Measurements from ENCODE around the gene MPP2. TPM values are rescaled to one million over a fixed set of nuclear protein-coding genes. Genes with fewer than 3 reads are reported as not detected.

MPP2 gene
- total and polyA plus RNA-seq, 4 donors: 0.05 to 0.25 (median 0.09) TPM

- no peak for DNase-seq (ENCODE audit: low spot score)
- TF ChIP-seq GABPA (IDR thresholded peaks at IDR 0.05 in 1 of 2, conservative IDR thresholded peaks at IDR 0.05 in 1 of 2) (no peak), JUND (IDR thresholded peaks at IDR 0.05) (no peak), NR2F2 (IDR thresholded peaks at IDR 0.05) (no peak), HNF4G (IDR thresholded peaks at IDR 0.05) (no peak), CTCF (IDR thresholded peaks at IDR 0.05; ENCODE audit: low read depth, low read length, missing input control) (no peak), FOXA2 (IDR thresholded peaks at IDR 0.05) (no peak), HNF4A (conservative IDR thresholded peaks at IDR 0.05) (no peak), YY1 (IDR thresholded peaks at IDR 0.05) (no peak), ATF3 (IDR thresholded peaks at IDR 0.05) (no peak), MAX (IDR thresholded peaks at IDR 0.05) (no peak), TAF1 (conservative IDR thresholded peaks at IDR 0.05) (no peak), RAD21 (IDR thresholded peaks at IDR 0.05) (no peak), SP1 (IDR thresholded peaks at IDR 0.05) (no peak)
- H3K36me3 ChIP-seq (ENCODE audit: control insufficient read depth in 4 of 4, insufficient read depth in 3 of 4, low read depth in 1 of 4, low read length in 3 of 4): no peaks in the 10 kb centered on the region
- no peak overlapping the region for H3K9ac ChIP-seq (ENCODE audit: low read depth in 1 of 2, low read length in 2 of 2)
- 86% methylated on average over 3 of the region's 3 CpGs for WGBS
- no peaks in the 10 kb centered on the region for H3K9me3 ChIP-seq (ENCODE audit: control insufficient read depth in 4 of 4, low read length in 3 of 4)
- H3K27ac ChIP-seq (ENCODE audit: low read depth in 1 of 2, low read length in 2 of 2): no peak overlapping the region
- no peaks in the 10 kb centered on the region for H3K27me3 ChIP-seq (ENCODE audit: control insufficient read depth in 4 of 4, insufficient read depth in 4 of 4, low read length in 3 of 4)
- no peak overlapping the region for H3K4me3 ChIP-seq (ENCODE audit: low read depth in 1 of 3, low read length in 3 of 3)
- H3K4me1 ChIP-seq (ENCODE audit: control insufficient read depth in 4 of 4, insufficient read depth in 4 of 4, low read length in 3 of 4): peaks cover 0 to 7% (median 0%) of the 10 kb centered on the region in 4 donors
Observed at GRCh38 chr17:43915559-43915958, 8.2 kb upstream of the MPP2 start.

GRCh38 chr17:43914451-43914850 is 7.1 kb upstream of the MPP2 start:
- Histone ChIP-seq H3K9me3 (ENCODE audit: control insufficient read depth in 4 of 4, low read length in 3 of 4) (no peaks in the 10 kb centered on the region), H3K27me3 (ENCODE audit: control insufficient read depth in 4 of 4, insufficient read depth in 4 of 4, low read length in 3 of 4) (peaks cover 0 to 5% (median 0%) of the 10 kb centered on the region in 4 donors), H3K27ac (ENCODE audit: low read depth in 1 of 2, low read length in 2 of 2) (no peak overlapping the region), H3K4me3 (ENCODE audit: low read depth in 1 of 3, low read length in 3 of 3) (no peak overlapping the region), H3K4me1 (ENCODE audit: control insufficient read depth in 4 of 4, insufficient read depth in 4 of 4, low read length in 3 of 4) (peaks cover 0 to 7% (median 0%) of the 10 kb centered on the region in 4 donors), H3K36me3 (ENCODE audit: control insufficient read depth in 4 of 4, insufficient read depth in 3 of 4, low read depth in 1 of 4, low read length in 3 of 4) (no peaks in the 10 kb centered on the region), H3K9ac (ENCODE audit: low read depth in 1 of 2, low read length in 2 of 2) (no peak overlapping the region)
- 74% methylated on average over 2 of the region's 2 CpGs for WGBS
- no peak for DNase-seq (ENCODE audit: low spot score)
- TF ChIP-seq HNF4G (IDR thresholded peaks at IDR 0.05): no peak
- no peak for TF ChIP-seq GABPA (IDR thresholded peaks at IDR 0.05 in 1 of 2, conservative IDR thresholded peaks at IDR 0.05 in 1 of 2)
- TF ChIP-seq CTCF (IDR thresholded peaks at IDR 0.05; ENCODE audit: low read depth, low read length, missing input control): no peak

GRCh38 chr17:43913584-43913983 is 6.2 kb upstream of the MPP2 start:
- 81% methylated on average over 6 of the region's 6 CpGs for WGBS
- no peak overlapping the region for H3K9ac ChIP-seq (ENCODE audit: low read depth in 1 of 2, low read length in 2 of 2)
- no peaks in the 10 kb centered on the region for H3K9me3 ChIP-seq (ENCODE audit: control insufficient read depth in 4 of 4, low read length in 3 of 4)
- no peak for TF ChIP-seq JUND (IDR thresholded peaks at IDR 0.05)
- TF ChIP-seq RAD21 (IDR thresholded peaks at IDR 0.05): no peak
- no peak for TF ChIP-seq FOXA2 (IDR thresholded peaks at IDR 0.05)
- TF ChIP-seq HNF4G (IDR thresholded peaks at IDR 0.05): no peak
- TF ChIP-seq ATF3 (IDR thresholded peaks at IDR 0.05): no peak
- TF ChIP-seq CTCF (IDR thresholded peaks at IDR 0.05; ENCODE audit: low read depth, low read length, missing input control): no peak
- no peak for TF ChIP-seq TAF1 (conservative IDR thresholded peaks at IDR 0.05)
- no peak for TF ChIP-seq HNF4A (conservative IDR thresholded peaks at IDR 0.05)
- no peak for TF ChIP-seq REST (IDR thresholded peaks at IDR 0.05)
- TF ChIP-seq SP1 (IDR thresholded peaks at IDR 0.05): no peak
- no peak for TF ChIP-seq GABPA (IDR thresholded peaks at IDR 0.05 in 1 of 2, conservative IDR thresholded peaks at IDR 0.05 in 1 of 2)
- no peak overlapping the region for H3K27ac ChIP-seq (ENCODE audit: low read depth in 1 of 2, low read length in 2 of 2)
- H3K4me1 ChIP-seq (ENCODE audit: control insufficient read depth in 4 of 4, insufficient read depth in 4 of 4, low read length in 3 of 4): peaks cover 0 to 7% (median 0%) of the 10 kb centered on the region in 4 donors
- H3K4me3 ChIP-seq (ENCODE audit: low read depth in 1 of 3, low read length in 3 of 3): no peak overlapping the region
- peaks cover 0 to 5% (median 0%) of the 10 kb centered on the region in 4 donors for H3K27me3 ChIP-seq (ENCODE audit: control insufficient read depth in 4 of 4, insufficient read depth in 4 of 4, low read length in 3 of 4)
- no peak for DNase-seq (ENCODE audit: low spot score)
- no peaks in the 10 kb centered on the region for H3K36me3 ChIP-seq (ENCODE audit: control insufficient read depth in 4 of 4, insufficient read depth in 3 of 4, low read depth in 1 of 4, low read length in 3 of 4)

Measured in liver (tissue), 9 donors.